ENCODE results near the gene RHBDL2. TPM values are rescaled to one million over a fixed set of nuclear protein-coding genes. Genes with fewer than 3 reads are reported as not detected.

RHBDL2 gene
- total and polyA plus RNA-seq, 12 donors = 0.07 to 0.69 (median 0.28) TPM; not detected in 5

GRCh38 chr1:38941093-38941492 is 537 bp downstream of the RHBDL2 start:
- Histone ChIP-seq H3K4me3 (peak overlapping the region in 2 of 4 donors; percentile 10 to 52), H3K4me1 (replicated peaks in 1 of 2) (no peaks in the 10 kb centered on the region), H3K9me3 (replicated peaks in 1 of 3) (no peaks in the 10 kb centered on the region), H3K36me3 (replicated peaks in 1 of 2) (no peaks in the 10 kb centered on the region), H3K27me3 (no peaks in the 10 kb centered on the region), H3K27ac (no peak overlapping the region)
- 53 to 63% (median 58%) methylated on average over 4 of the region's 4 CpGs for WGBS, 4 donors
- no peak for DNase-seq
- intact Hi-C loops (cut with DNase I) = no loop called here
- TF ChIP-seq CTCF (IDR thresholded peaks at IDR 0.05) (no peak), POLR2A (IDR thresholded peaks at IDR 0.05) (no peak)

GRCh38 chr1:38940339-38941047 is 1.1 kb downstream of the RHBDL2 start:
- no peaks in the 10 kb centered on the region for H3K36me3 ChIP-seq (replicated peaks in 1 of 2)
- intact Hi-C loops (cut with DNase I) = no loop called here
- H3K9me3 ChIP-seq (replicated peaks in 1 of 3) = no peaks in the 10 kb centered on the region
- TF ChIP-seq POLR2A (IDR thresholded peaks at IDR 0.05) (no peak), CTCF (IDR thresholded peaks at IDR 0.05) (no peak)
- no peak overlapping the region for H3K27ac ChIP-seq
- H3K4me1 ChIP-seq (replicated peaks in 1 of 2) = no peaks in the 10 kb centered on the region
- DNase-seq = no peak
- no peak overlapping the region for H3K4me3 ChIP-seq
- no peaks in the 10 kb centered on the region for H3K27me3 ChIP-seq
- WGBS, 4 donors = 68 to 93% (median 84%) methylated on average over 9 of the region's 9 CpGs

GRCh38 chr1:38938722-38939260 is 2.8 kb downstream of the RHBDL2 start:
- Histone ChIP-seq H3K4me1 (replicated peaks in 1 of 2) (no peaks in the 10 kb centered on the region), H3K27me3 (no peaks in the 10 kb centered on the region), H3K9me3 (replicated peaks in 1 of 3) (no peaks in the 10 kb centered on the region), H3K36me3 (replicated peaks in 1 of 2) (no peaks in the 10 kb centered on the region), H3K4me3 (no peak overlapping the region), H3K27ac (no peak overlapping the region)
- WGBS, 4 donors = 60 to 65% (median 63%) methylated on average over 4 of the region's 4 CpGs
- no peak for TF ChIP-seq POLR2A (IDR thresholded peaks at IDR 0.05)
- no peak for TF ChIP-seq CTCF (IDR thresholded peaks at IDR 0.05)
- intact Hi-C loops (cut with DNase I) = no loop called here
- DNase-seq = no peak

- DNase-seq = no peak
- TF ChIP-seq CTCF (IDR thresholded peaks at IDR 0.05) (no peak), POLR2A (IDR thresholded peaks at IDR 0.05) (no peak)
- Histone ChIP-seq H3K27me3 (no peaks in the 10 kb centered on the region), H3K4me1 (replicated peaks in 1 of 2) (no peaks in the 10 kb centered on the region), H3K4me3 (no peak overlapping the region), H3K36me3 (replicated peaks in 1 of 2) (no peaks in the 10 kb centered on the region), H3K9me3 (replicated peaks in 1 of 3) (no peaks in the 10 kb centered on the region), H3K27ac (no peak overlapping the region)
- intact Hi-C loops (cut with DNase I) = no loop called here
- WGBS, 4 donors = 89 to 97% (median 94%) methylated on average over 7 of the region's 7 CpGs
Measured at GRCh38 chr1:38932571-38932970, 9.1 kb downstream of the RHBDL2 start.
